ENCODE data around the gene SNX5.
A peak's percentile ranks its signal among the peaks of the same experiment; 100 is the strongest.

The SNX5 gene

GRCh38 chr20:17916433-17916891 is 52.1 kb downstream of the SNX5 start:
- DNase-seq (ENCODE audit: low read depth): no peak

GRCh38 chr20:17914957-17915356 is 53.6 kb downstream of the SNX5 start:
- DNase-seq (ENCODE audit: low read depth): no peak

GRCh38 chr20:17912916-17913315 is 55.7 kb downstream of the SNX5 start:
- DNase-seq (ENCODE audit: low read depth): no peak

- no peak for DNase-seq (ENCODE audit: low read depth)
Measured at GRCh38 chr20:17911927-17912326, 56.7 kb downstream of the SNX5 start.

GRCh38 chr20:17910828-17911294 is 57.7 kb downstream of the SNX5 start:
- DNase-seq (ENCODE audit: low read depth): no peak

GRCh38 chr20:17909869-17910321 is 58.7 kb downstream of the SNX5 start:
- DNase-seq (ENCODE audit: low read depth): no peak

GRCh38 chr20:17905544-17905943 is 63.0 kb downstream of the SNX5 start:
- DNase-seq (ENCODE audit: low read depth): no peak

GRCh38 chr20:17904027-17904426 is 64.6 kb downstream of the SNX5 start:
- DNase-seq (ENCODE audit: low read depth): no peak

- DNase-seq (ENCODE audit: low read depth): no peak
Measured at GRCh38 chr20:17902531-17903083, 66.0 kb downstream of the SNX5 start.

- DNase-seq (ENCODE audit: low read depth): no peak
Measured at GRCh38 chr20:17901971-17902370, 66.6 kb downstream of the SNX5 start.

GRCh38 chr20:17898548-17898994 is 70.0 kb downstream of the SNX5 start:
- peak; percentile 41 for DNase-seq (ENCODE audit: low read depth)

- no peak for DNase-seq (ENCODE audit: low read depth)
Measured at GRCh38 chr20:17897566-17898307, 70.9 kb downstream of the SNX5 start.

- DNase-seq (ENCODE audit: low read depth): no peak
Measured at GRCh38 chr20:17896771-17897369, 71.7 kb downstream of the SNX5 start.

GRCh38 chr20:17896193-17896723 is 72.3 kb downstream of the SNX5 start:
- no peak for DNase-seq (ENCODE audit: low read depth)

- DNase-seq (ENCODE audit: low read depth): no peak
Measured at GRCh38 chr20:17895641-17896171, 72.9 kb downstream of the SNX5 start.

- DNase-seq (ENCODE audit: low read depth): no peak
Measured at GRCh38 chr20:17893445-17893844, 75.1 kb downstream of the SNX5 start.

- DNase-seq (ENCODE audit: low read depth): no peak
Measured at GRCh38 chr20:17892189-17892938, 76.2 kb downstream of the SNX5 start.

Data from stimulated activated CD8-positive, alpha-beta memory T cell treated with anti-CD3 and anti-CD28 coated beads, Interleukin-12 subunit alpha, Interleukin-12 subunit beta, amount 100 ng/mL, for 1 hour (primary cell).